Adrenal gland (tissue), 5 donors: ENCODE measurements around the gene NRP2.

ENCODE experiments used
- POLR2A ChIP-seq, 2 donors: fragments of 450-650 bp; IDR thresholded peaks; one replicate each; pipeline ENCODE4 v1.6.1; 2017; ENCODE audit warnings: antibody characterized with exemption in 2 of 2, mild to moderate bottlenecking in 2 of 2, moderate library complexity in 1 of 2
- TF ChIP-seq, protein P1 (sequence below), 6 experiments: fragments of 450-650 bp in 4 of 6; fragments of 200-600 bp in 2 of 6; sonication (generic) in 1 of 6; IDR thresholded peaks; 1 replicate in 5 of 6; 2 replicates in 1 of 6; pipeline versions ENCODE4 v1.5.1 to v1.8.0; 2016 to 2021; ENCODE audit warnings: antibody characterized with exemption in 6 of 6, mild to moderate bottlenecking in 2 of 6, moderate library complexity in 1 of 6
- donor health status: DM: no; HTN: no; CAD: no.

DNA sequence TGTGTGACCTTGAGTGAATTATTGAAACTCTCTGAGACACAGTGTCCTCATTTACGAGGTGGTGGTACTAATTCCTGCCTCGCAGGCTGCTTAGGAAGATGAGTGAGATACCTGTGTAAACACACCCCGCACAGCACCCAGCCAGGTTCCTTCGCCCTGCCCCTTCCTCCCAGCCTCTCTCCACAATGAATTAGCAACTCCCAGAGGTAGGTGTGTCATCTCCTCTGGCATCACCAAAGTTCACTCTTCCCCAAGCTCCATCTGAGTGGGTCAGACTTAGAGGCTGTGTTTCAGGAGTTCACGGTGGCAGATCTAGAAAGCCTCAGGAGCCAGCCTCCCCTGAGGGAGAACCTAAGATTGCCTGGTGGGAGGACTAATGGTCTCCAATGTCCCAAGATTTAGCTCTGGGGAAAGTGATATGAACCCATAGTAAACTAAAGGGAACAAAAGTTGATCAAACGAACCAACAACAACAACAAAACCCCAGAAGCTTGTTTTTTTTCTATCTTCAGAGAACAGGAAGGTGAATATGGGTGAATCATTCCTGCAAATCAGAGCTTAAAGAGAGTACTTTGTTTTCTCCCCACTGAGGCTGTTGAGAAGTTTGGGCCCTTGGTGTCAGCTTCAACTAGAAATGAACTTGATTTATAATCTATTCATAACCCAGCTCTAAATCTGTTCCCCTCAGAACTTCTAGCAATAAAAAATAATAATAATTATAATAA is 44.4 kb upstream of the NRP2 start:
- TF ChIP-seq POLR2A (IDR thresholded peaks at IDR 0.05): no peak
- TF ChIP-seq, protein P1, sequence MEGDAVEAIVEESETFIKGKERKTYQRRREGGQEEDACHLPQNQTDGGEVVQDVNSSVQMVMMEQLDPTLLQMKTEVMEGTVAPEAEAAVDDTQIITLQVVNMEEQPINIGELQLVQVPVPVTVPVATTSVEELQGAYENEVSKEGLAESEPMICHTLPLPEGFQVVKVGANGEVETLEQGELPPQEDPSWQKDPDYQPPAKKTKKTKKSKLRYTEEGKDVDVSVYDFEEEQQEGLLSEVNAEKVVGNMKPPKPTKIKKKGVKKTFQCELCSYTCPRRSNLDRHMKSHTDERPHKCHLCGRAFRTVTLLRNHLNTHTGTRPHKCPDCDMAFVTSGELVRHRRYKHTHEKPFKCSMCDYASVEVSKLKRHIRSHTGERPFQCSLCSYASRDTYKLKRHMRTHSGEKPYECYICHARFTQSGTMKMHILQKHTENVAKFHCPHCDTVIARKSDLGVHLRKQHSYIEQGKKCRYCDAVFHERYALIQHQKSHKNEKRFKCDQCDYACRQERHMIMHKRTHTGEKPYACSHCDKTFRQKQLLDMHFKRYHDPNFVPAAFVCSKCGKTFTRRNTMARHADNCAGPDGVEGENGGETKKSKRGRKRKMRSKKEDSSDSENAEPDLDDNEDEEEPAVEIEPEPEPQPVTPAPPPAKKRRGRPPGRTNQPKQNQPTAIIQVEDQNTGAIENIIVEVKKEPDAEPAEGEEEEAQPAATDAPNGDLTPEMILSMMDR (IDR thresholded peaks at IDR 0.05): no peak
